ENCODE results near the gene CTNND2. TPM values are rescaled to one million over a fixed set of nuclear protein-coding genes. Genes with fewer than 3 reads are reported as not detected.

Gene CTNND2
- total RNA-seq, 2 experiments from 2014 or later = 0.20 TPM; not detected in 1

DNA sequence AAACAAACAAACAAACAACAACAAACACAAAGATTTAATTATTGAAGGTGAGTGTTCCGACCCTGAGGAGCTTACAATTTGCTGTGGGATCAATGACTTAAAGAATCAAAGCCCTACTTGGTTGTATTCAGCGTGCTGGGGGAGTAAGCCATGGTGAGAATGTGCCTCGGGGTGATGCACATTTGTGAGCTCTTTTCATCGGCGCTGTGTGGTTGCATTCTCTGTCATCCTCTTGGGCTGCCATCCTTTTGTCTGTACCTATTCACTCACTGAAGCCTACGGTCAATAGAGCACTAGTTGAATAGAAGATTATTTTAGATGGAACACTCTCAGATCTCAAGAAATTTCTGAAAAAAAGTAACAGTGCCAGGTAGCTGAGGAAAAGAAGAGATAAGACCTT, 203.9 kb downstream of the CTNND2 start:
- no peak overlapping the region for H3K4me3 Mint-ChIP-seq
- Histone ChIP-seq H3K9me3 (ENCODE audit: control insufficient read depth in 1 of 2, insufficient read depth in 1 of 2, low read length in 2 of 2) (no peaks in the 10 kb centered on the region), H3K27ac (ENCODE audit: low read depth in 1 of 2, low read length in 2 of 2) (no peak overlapping the region), H3K4me1 (ENCODE audit: insufficient read depth, low read length) (no peaks in the 10 kb centered on the region), H3K36me3 (ENCODE audit: insufficient read depth, low read length) (no peaks in the 10 kb centered on the region), H3K4me3 (ENCODE audit: low read length) (no peak overlapping the region), H3K27me3 (ENCODE audit: control insufficient read depth in 1 of 2, insufficient read depth in 2 of 2, low read length in 2 of 2) (no peaks in the 10 kb centered on the region)
- no peaks in the 10 kb centered on the region for H3K36me3 Mint-ChIP-seq (ENCODE audit: low read depth)
- no peak for TF ChIP-seq CTCF (IDR thresholded peaks at IDR 0.05)
- H3K9me3 Mint-ChIP-seq = no peaks in the 10 kb centered on the region
- DNase-seq (no peak), ATAC-seq (ENCODE audit: poor library complexity) (no peak)
- POLR2A ChIA-PET = no interaction called here
- no peaks in the 10 kb centered on the region for H3K27me3 Mint-ChIP-seq
- no peaks in the 10 kb centered on the region for H3K4me1 Mint-ChIP-seq (ENCODE audit: low read depth)
- intact Hi-C loops (cut with DNase I, micrococcal nuclease) = no loop called here
- CTCF ChIA-PET = no interaction called here
- H3K27ac Mint-ChIP-seq = no peak overlapping the region

DNA sequence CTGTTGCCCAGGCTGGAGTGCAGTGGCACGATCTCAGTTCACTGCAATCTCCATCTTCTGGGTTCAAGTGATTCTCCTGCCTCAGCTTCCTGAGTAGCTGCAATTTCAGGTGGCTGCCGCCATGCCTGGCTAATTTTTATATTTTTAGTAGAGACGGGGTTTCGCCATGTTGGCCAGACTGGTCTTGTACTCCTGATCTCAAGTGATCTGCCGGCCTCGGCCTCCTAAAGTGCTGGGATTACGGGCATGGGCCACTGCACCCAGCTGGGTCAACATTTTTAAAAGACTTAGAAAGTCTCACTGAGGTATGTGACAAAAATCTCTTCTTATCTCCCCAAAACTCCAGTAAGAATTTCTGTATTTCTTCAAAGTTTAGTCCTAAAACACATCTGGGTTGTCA, 211.6 kb downstream of the CTNND2 start:
- no peaks in the 10 kb centered on the region for H3K9me3 Mint-ChIP-seq
- no peak overlapping the region for H3K27ac Mint-ChIP-seq
- no peaks in the 10 kb centered on the region for H3K27me3 Mint-ChIP-seq
- TF ChIP-seq CTCF (IDR thresholded peaks at IDR 0.05) = no peak
- DNase-seq = no peak
- Histone ChIP-seq H3K4me3 (ENCODE audit: low read length) (no peak overlapping the region), H3K4me1 (ENCODE audit: insufficient read depth, low read length) (no peaks in the 10 kb centered on the region), H3K27me3 (ENCODE audit: control insufficient read depth in 1 of 2, insufficient read depth in 2 of 2, low read length in 2 of 2) (no peaks in the 10 kb centered on the region), H3K36me3 (ENCODE audit: insufficient read depth, low read length) (no peaks in the 10 kb centered on the region), H3K9me3 (ENCODE audit: control insufficient read depth in 1 of 2, insufficient read depth in 1 of 2, low read length in 2 of 2) (no peaks in the 10 kb centered on the region), H3K27ac (ENCODE audit: low read depth in 1 of 2, low read length in 2 of 2) (no peak overlapping the region)
- no peak for ATAC-seq (ENCODE audit: poor library complexity)
- H3K4me3 Mint-ChIP-seq = no peak overlapping the region
- ChIA-PET POLR2A (no interaction called here), CTCF (no interaction called here)
- no peaks in the 10 kb centered on the region for H3K36me3 Mint-ChIP-seq (ENCODE audit: low read depth)
- no peaks in the 10 kb centered on the region for H3K4me1 Mint-ChIP-seq (ENCODE audit: low read depth)
- intact Hi-C loops (cut with DNase I, micrococcal nuclease) = no loop called here

DNA sequence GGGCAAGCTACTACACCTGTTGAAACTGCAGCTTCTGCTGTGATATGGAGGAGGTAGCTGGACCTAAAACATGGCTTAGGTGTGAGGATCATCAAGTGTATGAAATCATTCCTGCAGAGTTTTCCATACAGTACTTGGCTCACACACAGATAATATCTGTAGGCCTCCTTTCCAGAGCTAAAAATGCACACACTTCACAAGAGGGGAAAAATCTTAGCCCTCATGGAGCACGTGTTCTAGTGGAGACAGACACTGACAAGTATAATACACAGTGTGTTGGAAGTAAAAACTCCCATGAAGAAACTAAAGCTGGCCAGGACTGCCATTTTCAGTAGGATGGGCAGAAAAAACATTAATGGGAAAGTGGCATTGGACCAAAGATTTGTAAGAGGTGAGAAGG, 216.7 kb downstream of the CTNND2 start:
- intact Hi-C loops (cut with DNase I, micrococcal nuclease) = no loop called here
- no peaks in the 10 kb centered on the region for H3K9me3 ChIP-seq (ENCODE audit: control insufficient read depth in 1 of 2, insufficient read depth in 1 of 2, low read length in 2 of 2)
- no peaks in the 10 kb centered on the region for H3K36me3 ChIP-seq (ENCODE audit: insufficient read depth, low read length)
- no peak for TF ChIP-seq CTCF (IDR thresholded peaks at IDR 0.05)
- Mint-ChIP-seq H3K27ac (no peak overlapping the region), H3K4me3 (no peak overlapping the region), H3K36me3 (ENCODE audit: low read depth) (no peaks in the 10 kb centered on the region), H3K27me3 (no peaks in the 10 kb centered on the region), H3K9me3 (no peaks in the 10 kb centered on the region), H3K4me1 (ENCODE audit: low read depth) (no peaks in the 10 kb centered on the region)
- DNase-seq = no peak
- ChIA-PET POLR2A (no interaction called here), CTCF (no interaction called here)
- no peaks in the 10 kb centered on the region for H3K27me3 ChIP-seq (ENCODE audit: control insufficient read depth in 1 of 2, insufficient read depth in 2 of 2, low read length in 2 of 2)
- no peak overlapping the region for H3K27ac ChIP-seq (ENCODE audit: low read depth in 1 of 2, low read length in 2 of 2)
- no peak for ATAC-seq (ENCODE audit: poor library complexity)
- H3K4me1 ChIP-seq (ENCODE audit: insufficient read depth, low read length) = no peaks in the 10 kb centered on the region
- H3K4me3 ChIP-seq (ENCODE audit: low read length) = no peak overlapping the region

Data from CD4-positive, alpha-beta T cell (primary cell).